ENCODE data around the gene MMAB.

Gene MMAB

GRCh38 chr12:109557805-109558204 lies 15.5 kb downstream of the MMAB start:
- DNase-seq, result no peak

GRCh38 chr12:109557200-109557599 lies 16.1 kb downstream of the MMAB start:
- no peak for DNase-seq

- no peak for DNase-seq
Measured at GRCh38 chr12:109555431-109556315, 17.6 kb downstream of the MMAB start.

GRCh38 chr12:109554761-109555160 lies 18.5 kb downstream of the MMAB start:
- no peak for DNase-seq

- no peak for DNase-seq
Measured at GRCh38 chr12:109553906-109554500, 19.3 kb downstream of the MMAB start.

- no peak for DNase-seq
Measured at GRCh38 chr12:109553483-109553882, 19.8 kb downstream of the MMAB start.

GRCh38 chr12:109552971-109553370 lies 20.3 kb downstream of the MMAB start:
- DNase-seq, result no peak

GRCh38 chr12:109551108-109551507 lies 22.2 kb downstream of the MMAB start:
- DNase-seq, result no peak

- DNase-seq, result no peak
Measured at GRCh38 chr12:109550281-109550680, 23.0 kb downstream of the MMAB start.

GRCh38 chr12:109549613-109550270 lies 23.6 kb downstream of the MMAB start:
- no peak for DNase-seq

GRCh38 chr12:109548258-109548657 lies 25.0 kb downstream of the MMAB start:
- no peak for DNase-seq

- DNase-seq, result no peak
Measured at GRCh38 chr12:109547286-109547685, 26.0 kb downstream of the MMAB start.

- no peak for DNase-seq
Measured at GRCh38 chr12:109545826-109546225, 27.5 kb downstream of the MMAB start.

GRCh38 chr12:109544955-109545531 lies 28.3 kb downstream of the MMAB start:
- DNase-seq, result peak; percentile 53

GRCh38 chr12:109542876-109543275 lies 30.4 kb downstream of the MMAB start:
- DNase-seq, result no peak

GRCh38 chr12:109542014-109542413 lies 31.3 kb downstream of the MMAB start:
- no peak for DNase-seq

- no peak for DNase-seq
Measured at GRCh38 chr12:109541413-109541726, 31.9 kb downstream of the MMAB start.

- DNase-seq, result no peak
Measured at GRCh38 chr12:109540526-109541412, 32.5 kb downstream of the MMAB start.

GRCh38 chr12:109539508-109539907 lies 33.8 kb downstream of the MMAB start:
- DNase-seq, result no peak

GRCh38 chr12:109538191-109538863 lies 35.0 kb downstream of the MMAB start:
- DNase-seq, result no peak

GRCh38 chr12:109537136-109537535 lies 36.2 kb downstream of the MMAB start:
- DNase-seq, result no peak

GRCh38 chr12:109535863-109536250 lies 37.4 kb downstream of the MMAB start:
- DNase-seq, result no peak
